ENCODE results near the gene HACD2.

Gene HACD2

DNA sequence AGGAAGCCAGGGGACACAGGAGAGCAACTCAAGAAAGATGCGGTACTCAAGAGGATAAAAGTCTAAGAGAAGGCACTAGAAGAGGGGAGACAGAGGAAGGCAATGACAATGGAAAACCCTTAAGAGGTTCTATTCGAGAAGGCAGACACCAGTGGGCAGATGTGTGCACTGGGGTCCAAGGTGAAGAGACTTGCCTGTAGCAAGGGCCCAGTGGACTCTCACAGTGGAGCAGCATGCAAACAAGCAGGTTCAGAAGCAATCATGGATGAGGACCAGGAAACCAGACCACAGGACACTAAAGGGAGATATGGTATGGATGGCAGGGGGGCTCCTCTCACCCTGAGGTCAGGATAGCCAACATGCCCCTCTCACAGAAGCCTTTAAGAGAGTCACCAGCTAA, 138.6 kb downstream of the HACD2 start:
- DNase-seq (ENCODE audit: low spot score) = no peak

DNA sequence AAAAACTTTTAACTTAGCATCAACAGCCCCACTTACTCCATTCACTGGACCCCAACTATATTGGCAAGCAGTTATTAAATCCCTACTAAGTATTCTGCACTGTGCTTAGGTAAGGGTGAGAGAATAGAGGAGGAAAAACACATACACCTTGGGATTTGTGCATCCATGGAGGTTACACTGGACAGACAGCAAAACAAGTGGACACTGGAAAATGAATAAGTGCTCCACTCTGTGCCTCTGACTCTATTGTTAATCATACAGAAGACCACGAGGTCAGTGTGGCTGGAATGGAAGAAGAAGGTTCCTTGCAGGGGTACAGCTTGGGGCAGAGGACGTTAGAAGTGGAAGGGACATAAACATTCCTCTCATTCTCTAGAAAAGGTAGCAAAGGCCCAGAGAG, 139.2 kb downstream of the HACD2 start:
- DNase-seq (ENCODE audit: low spot score) = no peak

- no peak for DNase-seq (ENCODE audit: low spot score)
Observed at GRCh38 chr3:123444744-123445143, 140.1 kb downstream of the HACD2 start.

DNA sequence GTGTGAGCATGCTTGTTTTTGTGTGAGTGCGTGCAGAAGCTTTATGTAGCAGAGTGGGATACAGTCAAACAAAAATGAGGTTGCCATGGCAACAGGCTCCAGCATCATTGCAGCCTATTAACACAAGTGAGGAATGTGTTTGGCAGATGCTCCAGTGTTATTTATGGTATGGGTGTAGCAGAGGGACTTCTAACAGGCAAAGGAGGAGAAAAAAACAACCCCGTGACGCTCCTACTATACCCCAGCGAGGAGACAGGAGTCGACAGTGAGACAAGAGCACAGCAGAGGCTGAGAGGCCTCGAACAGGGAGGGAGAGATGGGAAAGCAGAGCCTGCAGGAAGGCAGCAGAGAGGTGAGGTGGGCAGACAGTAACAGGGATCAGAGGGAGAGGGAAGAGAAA, 140.8 kb downstream of the HACD2 start:
- no peak for DNase-seq (ENCODE audit: low spot score)

- no peak for DNase-seq (ENCODE audit: low spot score)
Observed at GRCh38 chr3:123442908-123443307, 141.9 kb downstream of the HACD2 start.

GRCh38 chr3:123442125-123442524, 142.7 kb downstream of the HACD2 start:
- no peak for DNase-seq (ENCODE audit: low spot score)
